Activated T-cell treated with anti-CD3 and anti-CD28 coated beads, Interleukin-2, amount 50 U/mL, for 4 hours (primary cell): ENCODE measurements around the gene MIXL1. TPM values are rescaled to one million over a fixed set of nuclear protein-coding genes. Genes with fewer than 3 reads are reported as not detected.

Experiments
- total RNA-seq, 3 donors: library from RNA; stranded (reverse); gene quantifications; one replicate each; pipeline ENCODE4 v1.2.1, GENCODE V29; 2021

MIXL1 gene
- total RNA-seq, 3 donors from 2014 or later: not detected

Other genes starting within 250 kb of the MIXL1 start
- 10 to 100 TPM; 27.3 to 28.8 (median 28.5) TPM for gene SDE2, start 224.3 kb upstream of the MIXL1 start, total RNA-seq
- gene H3-3A, start 160.9 kb upstream of the MIXL1 start, total RNA-seq: 100 to 1,000 TPM; 328 to 367 (median 332) TPM
- gene ACBD3, start 36.9 kb upstream of the MIXL1 start, total RNA-seq: 10 to 100 TPM; 20.9 to 24.4 (median 23.9) TPM
- 1 to 10 TPM; 7.5 to 8.6 (median 8.3) TPM for gene LIN9, start 85.5 kb downstream of the MIXL1 start, total RNA-seq
- gene PARP1, start 184.4 kb downstream of the MIXL1 start, total RNA-seq: 100 to 1,000 TPM; 209 to 218 (median 213) TPM